SK-N-SH (cell line): ENCODE data around the gene ASIC3.
"Not testable (repeated sequence)": the region's sequence is repeated elsewhere in the genome, so short reads cannot be mapped to it uniquely, and the experiment has no call there.

ENCODE experiments used
- EZH2phosphoT487 ChIP-seq: fragments of 200-600 bp; sonication (generic); IDR thresholded peaks from 2 replicates; pipeline ENCODE4 v1.6.1; 2017; ENCODE audit warnings: low read depth, mixed run types, mild to moderate bottlenecking, antibody characterized with exemption, moderate library complexity, borderline replicate concordance
- POLR2AphosphoS5 ChIP-seq: IDR thresholded peaks from 2 replicates; pipeline ENCODE4 v1.6.1; 2012; ENCODE audit warnings: low read depth, low read length
- TCF12 ChIP-seq: IDR thresholded peaks from 2 replicates; pipeline ENCODE4 v1.4.0; 2012
- TF ChIP-seq, protein P1 (sequence below): fragments of 200-600 bp; sonication (generic); IDR thresholded peaks from 2 replicates; pipeline ENCODE4 v1.6.1; 2017; ENCODE audit warnings: antibody characterized with exemption, mild to moderate bottlenecking, moderate library complexity
- TF ChIP-seq, protein P2 (sequence below): IDR thresholded peaks from 2 replicates; pipeline ENCODE4 v1.4.0; 2012; ENCODE audit warnings: low read depth, borderline replicate concordance

DNA sequence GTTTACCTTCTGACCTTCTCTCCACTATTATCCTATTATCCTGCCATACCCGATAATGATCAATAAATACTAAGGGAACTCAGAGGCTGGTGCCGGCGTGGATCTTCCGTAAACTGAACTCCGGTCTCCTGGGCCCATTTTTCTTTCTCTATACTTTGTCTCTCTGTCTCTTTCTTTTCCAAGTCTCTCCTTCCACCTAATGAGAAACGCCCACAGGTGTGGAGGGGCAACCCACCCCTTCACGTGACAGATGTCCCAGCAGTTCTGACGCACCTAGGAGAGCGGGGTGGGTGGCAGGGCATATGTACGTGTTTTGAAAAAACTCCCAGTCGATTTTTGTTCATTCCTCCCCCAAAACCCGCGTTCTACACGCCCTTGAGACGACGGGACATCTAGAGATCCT lies 20.6 kb upstream of the ASIC3 start:
- TF ChIP-seq, protein P1, sequence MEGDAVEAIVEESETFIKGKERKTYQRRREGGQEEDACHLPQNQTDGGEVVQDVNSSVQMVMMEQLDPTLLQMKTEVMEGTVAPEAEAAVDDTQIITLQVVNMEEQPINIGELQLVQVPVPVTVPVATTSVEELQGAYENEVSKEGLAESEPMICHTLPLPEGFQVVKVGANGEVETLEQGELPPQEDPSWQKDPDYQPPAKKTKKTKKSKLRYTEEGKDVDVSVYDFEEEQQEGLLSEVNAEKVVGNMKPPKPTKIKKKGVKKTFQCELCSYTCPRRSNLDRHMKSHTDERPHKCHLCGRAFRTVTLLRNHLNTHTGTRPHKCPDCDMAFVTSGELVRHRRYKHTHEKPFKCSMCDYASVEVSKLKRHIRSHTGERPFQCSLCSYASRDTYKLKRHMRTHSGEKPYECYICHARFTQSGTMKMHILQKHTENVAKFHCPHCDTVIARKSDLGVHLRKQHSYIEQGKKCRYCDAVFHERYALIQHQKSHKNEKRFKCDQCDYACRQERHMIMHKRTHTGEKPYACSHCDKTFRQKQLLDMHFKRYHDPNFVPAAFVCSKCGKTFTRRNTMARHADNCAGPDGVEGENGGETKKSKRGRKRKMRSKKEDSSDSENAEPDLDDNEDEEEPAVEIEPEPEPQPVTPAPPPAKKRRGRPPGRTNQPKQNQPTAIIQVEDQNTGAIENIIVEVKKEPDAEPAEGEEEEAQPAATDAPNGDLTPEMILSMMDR = not testable (repeated sequence)
- TF ChIP-seq, protein P2, sequence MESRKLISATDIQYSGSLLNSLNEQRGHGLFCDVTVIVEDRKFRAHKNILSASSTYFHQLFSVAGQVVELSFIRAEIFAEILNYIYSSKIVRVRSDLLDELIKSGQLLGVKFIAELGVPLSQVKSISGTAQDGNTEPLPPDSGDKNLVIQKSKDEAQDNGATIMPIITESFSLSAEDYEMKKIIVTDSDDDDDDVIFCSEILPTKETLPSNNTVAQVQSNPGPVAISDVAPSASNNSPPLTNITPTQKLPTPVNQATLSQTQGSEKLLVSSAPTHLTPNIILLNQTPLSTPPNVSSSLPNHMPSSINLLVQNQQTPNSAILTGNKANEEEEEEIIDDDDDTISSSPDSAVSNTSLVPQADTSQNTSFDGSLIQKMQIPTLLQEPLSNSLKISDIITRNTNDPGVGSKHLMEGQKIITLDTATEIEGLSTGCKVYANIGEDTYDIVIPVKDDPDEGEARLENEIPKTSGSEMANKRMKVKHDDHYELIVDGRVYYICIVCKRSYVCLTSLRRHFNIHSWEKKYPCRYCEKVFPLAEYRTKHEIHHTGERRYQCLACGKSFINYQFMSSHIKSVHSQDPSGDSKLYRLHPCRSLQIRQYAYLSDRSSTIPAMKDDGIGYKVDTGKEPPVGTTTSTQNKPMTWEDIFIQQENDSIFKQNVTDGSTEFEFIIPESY = not testable (repeated sequence)
- TF ChIP-seq EZH2phosphoT487, POLR2AphosphoS5, TCF12: not testable (repeated sequence)
